SK-N-SH (cell line): Measurements from ENCODE around the gene PIR. TPM values are rescaled to one million over a fixed set of nuclear protein-coding genes. Genes with fewer than 3 reads are reported as not detected.

ENCODE experiments used
- CHD2 ChIP-seq: fragments of 150-350 bp; IDR thresholded peaks from 2 replicates; pipeline ENCODE4 v1.6.1; 2018; ENCODE audit warnings: low read length; ENCODE audit not compliant: partially characterized antibody
- EZH2phosphoT487 ChIP-seq: fragments of 200-600 bp; sonication (generic); IDR thresholded peaks from 2 replicates; pipeline ENCODE4 v1.6.1; 2017; ENCODE audit warnings: low read depth, mixed run types, mild to moderate bottlenecking, antibody characterized with exemption, moderate library complexity, borderline replicate concordance
- FOXJ3 ChIP-seq: sonication (generic); formaldehyde crosslinking; IDR thresholded peaks from 2 replicates; pipeline ENCODE4 v1.5.1; 2020; ENCODE audit warnings: mild to moderate bottlenecking, missing genetic modification reagents
- GABPA ChIP-seq: IDR thresholded peaks from 2 replicates; pipeline ENCODE4 v1.4.0; 2012; ENCODE audit warnings: low read depth, mild to moderate bottlenecking
- MEF2A ChIP-seq: IDR thresholded peaks from 2 replicates; pipeline ENCODE4 v1.4.0; 2012; ENCODE audit warnings: low read depth, borderline replicate concordance
- POLR2AphosphoS5 ChIP-seq: IDR thresholded peaks from 2 replicates; pipeline ENCODE4 v1.6.1; 2012; ENCODE audit warnings: low read depth, low read length
- RXRA ChIP-seq: IDR thresholded peaks from 2 replicates; pipeline ENCODE4 v1.4.0; 2012; ENCODE audit warnings: low read depth, mild to moderate bottlenecking, borderline replicate concordance
- SMC3 ChIP-seq: IDR thresholded peaks from 2 replicates; pipeline ENCODE4 v1.6.1; 2012; ENCODE audit warnings: low read depth, low read length, improper control_type of control experiment
- TAF1 ChIP-seq: IDR thresholded peaks from 2 replicates; pipeline ENCODE4 v1.6.1; 2012; ENCODE audit warnings: low read depth, mild to moderate bottlenecking, low read length, moderate library complexity, borderline replicate concordance
- TCF12 ChIP-seq: IDR thresholded peaks from 2 replicates; pipeline ENCODE4 v1.4.0; 2012
- TEAD4 ChIP-seq: IDR thresholded peaks from 2 replicates; pipeline ENCODE4 v1.4.0; 2012; ENCODE audit warnings: mild to moderate bottlenecking, borderline replicate concordance; ENCODE audit not compliant: insufficient read depth
- YY1 ChIP-seq: IDR thresholded peaks from 2 replicates; pipeline ENCODE4 v1.4.0; 2012; ENCODE audit warnings: low read depth, mild to moderate bottlenecking
- polyA plus RNA-seq, 3 experiments: library from polyadenylated mRNA; depleted of rRNA; stranded (reverse); fragments of >200 nt; gene quantifications; 2 replicates each; pipeline ENCODE4 v1.2.3, GENCODE V29; 2012
- TF ChIP-seq, protein P1 (sequence below): fragments of 200-600 bp; sonication (generic); IDR thresholded peaks from 2 replicates; pipeline ENCODE4 v1.6.1; 2017; ENCODE audit warnings: antibody characterized with exemption, mild to moderate bottlenecking, moderate library complexity
- TF ChIP-seq, protein P2 (sequence below): IDR thresholded peaks from 2 replicates; pipeline ENCODE4 v1.6.1; 2012; ENCODE audit warnings: mild to moderate bottlenecking, low read depth, low read length, moderate library complexity
- TF ChIP-seq, protein P3 (sequence below): fragments of 150-350 bp; IDR thresholded peaks from 2 replicates; pipeline ENCODE4 v1.6.1; 2016; ENCODE audit warnings: mild to moderate bottlenecking, low read depth, low read length
- TF ChIP-seq, protein P4 (sequence below): IDR thresholded peaks from 2 replicates; pipeline ENCODE4 v1.4.0; 2012; ENCODE audit warnings: low read depth, borderline replicate concordance

Gene PIR
- polyA plus RNA-seq, 1 of the 3 experiments (the other 2 are of a cell fraction), result 12.3 TPM

DNA sequence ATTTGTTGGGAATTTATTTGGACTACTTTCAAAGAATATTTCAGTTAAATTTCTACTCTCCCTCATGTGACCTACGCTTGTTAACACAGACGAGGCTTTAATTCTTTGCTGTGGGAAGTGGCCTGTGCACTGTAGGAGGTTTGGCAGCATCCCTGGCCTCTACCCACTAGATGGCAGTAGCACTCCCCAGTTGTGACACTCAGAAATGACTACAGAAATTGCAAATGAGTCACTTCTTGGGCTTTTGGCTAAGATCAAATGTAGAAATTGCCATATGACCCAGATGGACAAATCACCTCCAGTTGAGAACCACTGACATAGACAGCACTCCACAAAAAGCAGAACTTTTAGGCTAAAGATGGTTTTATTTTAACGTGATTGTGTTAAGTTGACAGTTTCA, 22.1 kb downstream of the PIR start (continued):
- no peak for TF ChIP-seq GABPA
- TF ChIP-seq, protein P1, sequence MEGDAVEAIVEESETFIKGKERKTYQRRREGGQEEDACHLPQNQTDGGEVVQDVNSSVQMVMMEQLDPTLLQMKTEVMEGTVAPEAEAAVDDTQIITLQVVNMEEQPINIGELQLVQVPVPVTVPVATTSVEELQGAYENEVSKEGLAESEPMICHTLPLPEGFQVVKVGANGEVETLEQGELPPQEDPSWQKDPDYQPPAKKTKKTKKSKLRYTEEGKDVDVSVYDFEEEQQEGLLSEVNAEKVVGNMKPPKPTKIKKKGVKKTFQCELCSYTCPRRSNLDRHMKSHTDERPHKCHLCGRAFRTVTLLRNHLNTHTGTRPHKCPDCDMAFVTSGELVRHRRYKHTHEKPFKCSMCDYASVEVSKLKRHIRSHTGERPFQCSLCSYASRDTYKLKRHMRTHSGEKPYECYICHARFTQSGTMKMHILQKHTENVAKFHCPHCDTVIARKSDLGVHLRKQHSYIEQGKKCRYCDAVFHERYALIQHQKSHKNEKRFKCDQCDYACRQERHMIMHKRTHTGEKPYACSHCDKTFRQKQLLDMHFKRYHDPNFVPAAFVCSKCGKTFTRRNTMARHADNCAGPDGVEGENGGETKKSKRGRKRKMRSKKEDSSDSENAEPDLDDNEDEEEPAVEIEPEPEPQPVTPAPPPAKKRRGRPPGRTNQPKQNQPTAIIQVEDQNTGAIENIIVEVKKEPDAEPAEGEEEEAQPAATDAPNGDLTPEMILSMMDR, result peak; percentile 95
- no peak for TF ChIP-seq CHD2
- no peak for TF ChIP-seq TAF1
- TF ChIP-seq, protein P2, sequence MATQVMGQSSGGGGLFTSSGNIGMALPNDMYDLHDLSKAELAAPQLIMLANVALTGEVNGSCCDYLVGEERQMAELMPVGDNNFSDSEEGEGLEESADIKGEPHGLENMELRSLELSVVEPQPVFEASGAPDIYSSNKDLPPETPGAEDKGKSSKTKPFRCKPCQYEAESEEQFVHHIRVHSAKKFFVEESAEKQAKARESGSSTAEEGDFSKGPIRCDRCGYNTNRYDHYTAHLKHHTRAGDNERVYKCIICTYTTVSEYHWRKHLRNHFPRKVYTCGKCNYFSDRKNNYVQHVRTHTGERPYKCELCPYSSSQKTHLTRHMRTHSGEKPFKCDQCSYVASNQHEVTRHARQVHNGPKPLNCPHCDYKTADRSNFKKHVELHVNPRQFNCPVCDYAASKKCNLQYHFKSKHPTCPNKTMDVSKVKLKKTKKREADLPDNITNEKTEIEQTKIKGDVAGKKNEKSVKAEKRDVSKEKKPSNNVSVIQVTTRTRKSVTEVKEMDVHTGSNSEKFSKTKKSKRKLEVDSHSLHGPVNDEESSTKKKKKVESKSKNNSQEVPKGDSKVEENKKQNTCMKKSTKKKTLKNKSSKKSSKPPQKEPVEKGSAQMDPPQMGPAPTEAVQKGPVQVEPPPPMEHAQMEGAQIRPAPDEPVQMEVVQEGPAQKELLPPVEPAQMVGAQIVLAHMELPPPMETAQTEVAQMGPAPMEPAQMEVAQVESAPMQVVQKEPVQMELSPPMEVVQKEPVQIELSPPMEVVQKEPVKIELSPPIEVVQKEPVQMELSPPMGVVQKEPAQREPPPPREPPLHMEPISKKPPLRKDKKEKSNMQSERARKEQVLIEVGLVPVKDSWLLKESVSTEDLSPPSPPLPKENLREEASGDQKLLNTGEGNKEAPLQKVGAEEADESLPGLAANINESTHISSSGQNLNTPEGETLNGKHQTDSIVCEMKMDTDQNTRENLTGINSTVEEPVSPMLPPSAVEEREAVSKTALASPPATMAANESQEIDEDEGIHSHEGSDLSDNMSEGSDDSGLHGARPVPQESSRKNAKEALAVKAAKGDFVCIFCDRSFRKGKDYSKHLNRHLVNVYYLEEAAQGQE, result no peak
- no peak for TF ChIP-seq POLR2AphosphoS5
- TF ChIP-seq EZH2phosphoT487, result no peak
- no peak for TF ChIP-seq TEAD4
- TF ChIP-seq, protein P3, sequence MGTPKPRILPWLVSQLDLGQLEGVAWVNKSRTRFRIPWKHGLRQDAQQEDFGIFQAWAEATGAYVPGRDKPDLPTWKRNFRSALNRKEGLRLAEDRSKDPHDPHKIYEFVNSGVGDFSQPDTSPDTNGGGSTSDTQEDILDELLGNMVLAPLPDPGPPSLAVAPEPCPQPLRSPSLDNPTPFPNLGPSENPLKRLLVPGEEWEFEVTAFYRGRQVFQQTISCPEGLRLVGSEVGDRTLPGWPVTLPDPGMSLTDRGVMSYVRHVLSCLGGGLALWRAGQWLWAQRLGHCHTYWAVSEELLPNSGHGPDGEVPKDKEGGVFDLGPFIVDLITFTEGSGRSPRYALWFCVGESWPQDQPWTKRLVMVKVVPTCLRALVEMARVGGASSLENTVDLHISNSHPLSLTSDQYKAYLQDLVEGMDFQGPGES, result no peak
- peak; percentile 81 for TF ChIP-seq SMC3
- TF ChIP-seq TCF12, result no peak
- TF ChIP-seq MEF2A, result no peak
- TF ChIP-seq YY1, result no peak
- TF ChIP-seq FOXJ3 (CRISPR knock-in tag), result no peak
- TF ChIP-seq, protein P4, sequence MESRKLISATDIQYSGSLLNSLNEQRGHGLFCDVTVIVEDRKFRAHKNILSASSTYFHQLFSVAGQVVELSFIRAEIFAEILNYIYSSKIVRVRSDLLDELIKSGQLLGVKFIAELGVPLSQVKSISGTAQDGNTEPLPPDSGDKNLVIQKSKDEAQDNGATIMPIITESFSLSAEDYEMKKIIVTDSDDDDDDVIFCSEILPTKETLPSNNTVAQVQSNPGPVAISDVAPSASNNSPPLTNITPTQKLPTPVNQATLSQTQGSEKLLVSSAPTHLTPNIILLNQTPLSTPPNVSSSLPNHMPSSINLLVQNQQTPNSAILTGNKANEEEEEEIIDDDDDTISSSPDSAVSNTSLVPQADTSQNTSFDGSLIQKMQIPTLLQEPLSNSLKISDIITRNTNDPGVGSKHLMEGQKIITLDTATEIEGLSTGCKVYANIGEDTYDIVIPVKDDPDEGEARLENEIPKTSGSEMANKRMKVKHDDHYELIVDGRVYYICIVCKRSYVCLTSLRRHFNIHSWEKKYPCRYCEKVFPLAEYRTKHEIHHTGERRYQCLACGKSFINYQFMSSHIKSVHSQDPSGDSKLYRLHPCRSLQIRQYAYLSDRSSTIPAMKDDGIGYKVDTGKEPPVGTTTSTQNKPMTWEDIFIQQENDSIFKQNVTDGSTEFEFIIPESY, result no peak
- TF ChIP-seq RXRA, result no peak
- TF ChIP-seq, all 33 proteins: peak for 4
